SJSA1 (cell line): ENCODE data around the gene RELN. TPM values are rescaled to one million over a fixed set of nuclear protein-coding genes. Genes with fewer than 3 reads are reported as not detected.

Source experiments
- DNase-seq, 2 experiments: peaks; one replicate each; pipeline ENCODE4 v3.0.0-alpha.2; 2015 to 2020; ENCODE audit warnings: low spot score in 2 of 2, low read depth in 1 of 2
- H3K27ac ChIP-seq: fragments of 250-450 bp; sonication (Bioruptor Pico); 2 replicates; pipeline ENCODE4 v1.5.1; 2020; ENCODE audit warnings: mild to moderate bottlenecking, moderate library complexity
- H3K27me3 ChIP-seq: fragments of 250-450 bp; sonication (Bioruptor Pico); replicated peaks from 2 replicates; pipeline ENCODE4 v1.5.1; 2020; ENCODE audit warnings: mild to moderate bottlenecking, moderate library complexity
- H3K36me3 ChIP-seq: fragments of 250-450 bp; sonication (Bioruptor Pico); 2 replicates; pipeline ENCODE4 v1.5.1; 2020; ENCODE audit warnings: mild to moderate bottlenecking
- H3K4me1 ChIP-seq: fragments of 250-450 bp; sonication (Bioruptor Pico); replicated peaks from 2 replicates; pipeline ENCODE4 v1.6.1; 2021; ENCODE audit warnings: mild to moderate bottlenecking
- H3K4me3 ChIP-seq: fragments of 250-450 bp; sonication (Bioruptor Pico); 2 replicates; pipeline ENCODE4 v1.5.1; 2020; ENCODE audit warnings: mild to moderate bottlenecking
- H3K9me3 ChIP-seq: fragments of 250-450 bp; sonication (Bioruptor Pico); replicated peaks from 2 replicates; pipeline ENCODE4 v1.5.1; 2020; ENCODE audit warnings: mild to moderate bottlenecking
- total RNA-seq: library from RNA; depleted of rRNA; stranded (reverse); fragments of >200 nt; shearing (Covaris generic); gene quantifications from 2 replicates; pipeline ENCODE4 v1.2.3, GENCODE V29; 2014

RELN gene
- total RNA-seq, 1 experiment from 2014 or later: 0.03 TPM

GRCh38 chr7:103577059-103577458 is 412.4 kb downstream of the RELN start:
- H3K4me3 ChIP-seq: no peak overlapping the region
- H3K36me3 ChIP-seq: no peaks in the 10 kb centered on the region
- no peaks in the 10 kb centered on the region for H3K4me1 ChIP-seq
- no peaks in the 10 kb centered on the region; the same call in 1 of the 2 replicates for H3K27me3 ChIP-seq
- no peak overlapping the region for H3K27ac ChIP-seq
- DNase-seq: no peak
- H3K9me3 ChIP-seq: no peaks in the 10 kb centered on the region

GRCh38 chr7:103576641-103577040 is 412.8 kb downstream of the RELN start:
- Histone ChIP-seq H3K27ac (no peak overlapping the region), H3K36me3 (no peaks in the 10 kb centered on the region), H3K27me3 (no peaks in the 10 kb centered on the region; the same call in 1 of the 2 replicates), H3K4me3 (no peak overlapping the region), H3K9me3 (no peaks in the 10 kb centered on the region), H3K4me1 (no peaks in the 10 kb centered on the region)
- DNase-seq: no peak

GRCh38 chr7:103574576-103574975 is 414.9 kb downstream of the RELN start:
- Histone ChIP-seq H3K27ac (no peak overlapping the region), H3K4me3 (no peak overlapping the region), H3K9me3 (no peaks in the 10 kb centered on the region), H3K27me3 (peaks cover 3% of the 10 kb centered on the region; the same call in 1 of the 2 replicates), H3K36me3 (no peaks in the 10 kb centered on the region), H3K4me1 (no peaks in the 10 kb centered on the region)
- no peak for DNase-seq

GRCh38 chr7:103573479-103574058 is 415.9 kb downstream of the RELN start:
- Histone ChIP-seq H3K9me3 (no peaks in the 10 kb centered on the region), H3K4me3 (no peak overlapping the region), H3K36me3 (no peaks in the 10 kb centered on the region), H3K27me3 (peaks cover 3% of the 10 kb centered on the region; the same call in 1 of the 2 replicates), H3K4me1 (no peaks in the 10 kb centered on the region), H3K27ac (no peak overlapping the region)
- peak in 1 of 2 experiments; percentile 25 for DNase-seq

- no peak overlapping the region for H3K27ac ChIP-seq
Observed at GRCh38 chr7:103571586-103571985, 417.9 kb downstream of the RELN start.

GRCh38 chr7:103569621-103570305 is 419.7 kb downstream of the RELN start:
- Histone ChIP-seq H3K27ac (no peak overlapping the region), H3K36me3 (no peaks in the 10 kb centered on the region), H3K9me3 (no peaks in the 10 kb centered on the region), H3K4me1 (no peaks in the 10 kb centered on the region), H3K4me3 (no peak overlapping the region), H3K27me3 (0 out of 2 replicates have a peak, but pooled peaks cover 3% of the 10 kb centered on the region)
- no peak for DNase-seq

More at GRCh38 chr7:103571586-103571985, 417.9 kb downstream of the RELN start:
- Histone ChIP-seq H3K27me3 (0 out of 2 replicates have a peak, but pooled peaks cover 3% of the 10 kb centered on the region), H3K4me1 (no peaks in the 10 kb centered on the region), H3K36me3 (no peaks in the 10 kb centered on the region), H3K9me3 (no peaks in the 10 kb centered on the region), H3K4me3 (no peak overlapping the region)
- DNase-seq: no peak

GRCh38 chr7:103564416-103564815 is 425.0 kb downstream of the RELN start:
- Histone ChIP-seq H3K36me3 (no peaks in the 10 kb centered on the region), H3K27ac (no peak overlapping the region), H3K4me3 (no peak overlapping the region), H3K27me3 (no peaks in the 10 kb centered on the region), H3K4me1 (no peaks in the 10 kb centered on the region), H3K9me3 (no peaks in the 10 kb centered on the region)
- DNase-seq: no peak

- H3K36me3 ChIP-seq: no peaks in the 10 kb centered on the region
- H3K27me3 ChIP-seq: peaks cover 8% of the 10 kb centered on the region; the same call in 1 of the 2 replicates
- DNase-seq: no peak
- H3K4me3 ChIP-seq: no peak overlapping the region
- H3K27ac ChIP-seq: no peak overlapping the region
- H3K4me1 ChIP-seq: no peaks in the 10 kb centered on the region
- no peaks in the 10 kb centered on the region for H3K9me3 ChIP-seq
Observed at GRCh38 chr7:103560136-103560535, 429.3 kb downstream of the RELN start.

GRCh38 chr7:103551016-103551415 is 438.4 kb downstream of the RELN start:
- Histone ChIP-seq H3K9me3 (no peaks in the 10 kb centered on the region), H3K4me1 (no peaks in the 10 kb centered on the region), H3K27ac (no peak overlapping the region), H3K27me3 (no peaks in the 10 kb centered on the region), H3K36me3 (no peaks in the 10 kb centered on the region), H3K4me3 (no peak overlapping the region)
- DNase-seq: no peak

- Histone ChIP-seq H3K36me3 (no peaks in the 10 kb centered on the region), H3K4me3 (no peak overlapping the region), H3K27me3 (no peaks in the 10 kb centered on the region), H3K27ac (no peak overlapping the region), H3K4me1 (no peaks in the 10 kb centered on the region), H3K9me3 (no peaks in the 10 kb centered on the region)
- no peak for DNase-seq
Observed at GRCh38 chr7:103549786-103550185, 439.7 kb downstream of the RELN start.

GRCh38 chr7:103547451-103548284 is 441.8 kb downstream of the RELN start:
- H3K36me3 ChIP-seq: no peaks in the 10 kb centered on the region
- DNase-seq: no peak
- no peak overlapping the region for H3K4me3 ChIP-seq
- H3K4me1 ChIP-seq: no peaks in the 10 kb centered on the region
- no peaks in the 10 kb centered on the region for H3K9me3 ChIP-seq
- no peaks in the 10 kb centered on the region for H3K27me3 ChIP-seq
- no peak overlapping the region for H3K27ac ChIP-seq

- Histone ChIP-seq H3K9me3 (no peaks in the 10 kb centered on the region), H3K36me3 (no peaks in the 10 kb centered on the region), H3K27me3 (no peaks in the 10 kb centered on the region), H3K4me3 (no peak overlapping the region), H3K4me1 (no peaks in the 10 kb centered on the region), H3K27ac (no peak overlapping the region)
- no peak for DNase-seq
Observed at GRCh38 chr7:103542470-103542869, 447.0 kb downstream of the RELN start.

GRCh38 chr7:103541947-103542346 is 447.5 kb downstream of the RELN start:
- no peak overlapping the region for H3K27ac ChIP-seq
- no peaks in the 10 kb centered on the region for H3K36me3 ChIP-seq
- no peaks in the 10 kb centered on the region for H3K27me3 ChIP-seq
- H3K9me3 ChIP-seq: no peaks in the 10 kb centered on the region
- H3K4me3 ChIP-seq: no peak overlapping the region
- DNase-seq: no peak
- H3K4me1 ChIP-seq: no peaks in the 10 kb centered on the region

GRCh38 chr7:103541026-103541425 is 448.4 kb downstream of the RELN start:
- Histone ChIP-seq H3K27ac (no peak overlapping the region), H3K9me3 (no peaks in the 10 kb centered on the region), H3K27me3 (no peaks in the 10 kb centered on the region), H3K4me1 (no peaks in the 10 kb centered on the region), H3K4me3 (no peak overlapping the region), H3K36me3 (no peaks in the 10 kb centered on the region)
- no peak for DNase-seq
